Type B pancreatic cell (in vitro differentiated cells): Measurements from ENCODE around the gene CHID1. TPM values are rescaled to one million over a fixed set of nuclear protein-coding genes. Genes with fewer than 3 reads are reported as not detected.

Source experiments
- DNase-seq: peaks from one replicate; pipeline ENCODE4 v3.0.0; 2021; ENCODE audit warnings: mixed read lengths; ENCODE audit not compliant: unreplicated experiment; ENCODE audit errors: extremely low spot score
- H3K27ac Mint-ChIP-seq: 2 replicates; pipeline ENCODE4 v1.8.0; 2021; ENCODE audit warnings: mild to moderate bottlenecking, mixed read lengths
- H3K27me3 Mint-ChIP-seq: 2 replicates; pipeline ENCODE4 v1.8.0; 2021; ENCODE audit warnings: mixed read lengths
- H3K36me3 Mint-ChIP-seq: 2 replicates; pipeline ENCODE4 v1.8.0; 2021; ENCODE audit warnings: mixed read lengths
- H3K4me1 Mint-ChIP-seq: one replicate; pipeline ENCODE4 v1.8.0; 2021; ENCODE audit warnings: mixed read lengths; ENCODE audit not compliant: unreplicated experiment
- H3K4me3 Mint-ChIP-seq: 2 replicates; pipeline ENCODE4 v1.8.0; 2021; ENCODE audit warnings: mild to moderate bottlenecking, mixed read lengths
- H3K9me3 Mint-ChIP-seq: 2 replicates; pipeline ENCODE4 v1.8.0; 2021; ENCODE audit warnings: mixed read lengths
- total RNA-seq: library from RNA; stranded (reverse); gene quantifications from 2 replicates; pipeline ENCODE4 v1.2.1, GENCODE V29; 2021; ENCODE audit warnings: low replicate concordance
- TF ChIP-seq, protein P1 (sequence below): fragments of 200-600 bp; sonication (generic); conservative IDR thresholded peaks from 2 replicates; pipeline ENCODE4 v1.5.0; 2021; ENCODE audit warnings: antibody characterized with exemption, mild to moderate bottlenecking

Gene CHID1
- total RNA-seq, 1 donor from 2014 or later = 98.9 TPM

- TF ChIP-seq, protein P1, sequence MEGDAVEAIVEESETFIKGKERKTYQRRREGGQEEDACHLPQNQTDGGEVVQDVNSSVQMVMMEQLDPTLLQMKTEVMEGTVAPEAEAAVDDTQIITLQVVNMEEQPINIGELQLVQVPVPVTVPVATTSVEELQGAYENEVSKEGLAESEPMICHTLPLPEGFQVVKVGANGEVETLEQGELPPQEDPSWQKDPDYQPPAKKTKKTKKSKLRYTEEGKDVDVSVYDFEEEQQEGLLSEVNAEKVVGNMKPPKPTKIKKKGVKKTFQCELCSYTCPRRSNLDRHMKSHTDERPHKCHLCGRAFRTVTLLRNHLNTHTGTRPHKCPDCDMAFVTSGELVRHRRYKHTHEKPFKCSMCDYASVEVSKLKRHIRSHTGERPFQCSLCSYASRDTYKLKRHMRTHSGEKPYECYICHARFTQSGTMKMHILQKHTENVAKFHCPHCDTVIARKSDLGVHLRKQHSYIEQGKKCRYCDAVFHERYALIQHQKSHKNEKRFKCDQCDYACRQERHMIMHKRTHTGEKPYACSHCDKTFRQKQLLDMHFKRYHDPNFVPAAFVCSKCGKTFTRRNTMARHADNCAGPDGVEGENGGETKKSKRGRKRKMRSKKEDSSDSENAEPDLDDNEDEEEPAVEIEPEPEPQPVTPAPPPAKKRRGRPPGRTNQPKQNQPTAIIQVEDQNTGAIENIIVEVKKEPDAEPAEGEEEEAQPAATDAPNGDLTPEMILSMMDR = no peak
- no peaks in the 10 kb centered on the region for H3K27me3 Mint-ChIP-seq
- peak overlapping the region; percentile 96 for H3K27ac Mint-ChIP-seq
- H3K36me3 Mint-ChIP-seq = peaks cover 12% of the 10 kb centered on the region
- H3K9me3 Mint-ChIP-seq = no peaks in the 10 kb centered on the region
- H3K4me1 Mint-ChIP-seq = peaks cover 52% of the 10 kb centered on the region
- no peak for DNase-seq
- peak overlapping the region; percentile 73 for H3K4me3 Mint-ChIP-seq
Measured at GRCh38 chr11:955154-956063, 44.8 kb upstream of the CHID1 start.

DNA sequence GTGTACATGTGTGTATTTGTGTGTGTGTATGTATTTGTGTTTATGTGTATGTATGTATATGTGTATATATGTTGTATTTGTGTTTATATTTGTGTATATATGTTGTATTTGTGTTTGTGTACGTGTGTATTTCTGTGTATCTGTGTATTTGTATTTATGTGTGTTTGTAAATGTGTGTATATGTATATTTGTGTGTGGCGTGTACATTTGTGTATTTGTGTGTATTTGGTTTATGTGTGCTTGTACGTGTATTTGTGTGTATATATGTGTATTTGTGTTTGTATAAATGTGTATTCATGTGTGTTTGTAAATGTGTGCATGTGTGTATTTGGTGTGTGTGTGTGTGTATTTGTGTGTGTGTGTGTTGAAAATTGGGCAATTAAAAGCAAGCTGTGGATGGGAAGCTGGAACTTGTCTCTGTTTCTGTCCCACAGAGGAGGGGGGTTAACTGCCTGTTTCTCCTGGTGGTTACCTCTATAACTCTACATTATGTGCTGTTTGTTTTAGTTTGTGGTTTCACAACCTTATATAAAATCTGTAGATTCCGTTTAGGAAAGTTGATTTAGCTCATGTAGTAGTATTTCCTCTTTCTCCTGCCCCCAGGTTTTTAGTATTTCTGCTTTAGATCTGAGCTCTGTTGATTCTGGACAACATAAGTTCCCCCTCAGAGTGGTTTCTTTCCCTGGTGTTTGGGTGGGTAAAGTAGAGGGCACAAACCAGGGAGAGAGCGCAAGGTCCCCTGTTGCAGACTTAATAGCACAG is 44.0 kb upstream of the CHID1 start:
- H3K4me1 Mint-ChIP-seq = peaks cover 52% of the 10 kb centered on the region
- H3K27me3 Mint-ChIP-seq = no peaks in the 10 kb centered on the region
- H3K9me3 Mint-ChIP-seq = no peaks in the 10 kb centered on the region
- no peak for DNase-seq
- TF ChIP-seq, protein P1 = no peak
- H3K4me3 Mint-ChIP-seq = peak overlapping the region; percentile 73
- peaks cover 16% of the 10 kb centered on the region for H3K36me3 Mint-ChIP-seq
- H3K27ac Mint-ChIP-seq = peak overlapping the region; percentile 96

- peak overlapping the region; percentile 3 for H3K4me3 Mint-ChIP-seq
- H3K36me3 Mint-ChIP-seq = peaks cover 12% of the 10 kb centered on the region
- no peaks in the 10 kb centered on the region for H3K9me3 Mint-ChIP-seq
- DNase-seq = no peak
- H3K27ac Mint-ChIP-seq = no peak overlapping the region
- TF ChIP-seq, protein P1 = no peak
- H3K27me3 Mint-ChIP-seq = no peaks in the 10 kb centered on the region
- peaks cover 48% of the 10 kb centered on the region for H3K4me1 Mint-ChIP-seq
Measured at GRCh38 chr11:953512-953911, 42.9 kb upstream of the CHID1 start.

DNA sequence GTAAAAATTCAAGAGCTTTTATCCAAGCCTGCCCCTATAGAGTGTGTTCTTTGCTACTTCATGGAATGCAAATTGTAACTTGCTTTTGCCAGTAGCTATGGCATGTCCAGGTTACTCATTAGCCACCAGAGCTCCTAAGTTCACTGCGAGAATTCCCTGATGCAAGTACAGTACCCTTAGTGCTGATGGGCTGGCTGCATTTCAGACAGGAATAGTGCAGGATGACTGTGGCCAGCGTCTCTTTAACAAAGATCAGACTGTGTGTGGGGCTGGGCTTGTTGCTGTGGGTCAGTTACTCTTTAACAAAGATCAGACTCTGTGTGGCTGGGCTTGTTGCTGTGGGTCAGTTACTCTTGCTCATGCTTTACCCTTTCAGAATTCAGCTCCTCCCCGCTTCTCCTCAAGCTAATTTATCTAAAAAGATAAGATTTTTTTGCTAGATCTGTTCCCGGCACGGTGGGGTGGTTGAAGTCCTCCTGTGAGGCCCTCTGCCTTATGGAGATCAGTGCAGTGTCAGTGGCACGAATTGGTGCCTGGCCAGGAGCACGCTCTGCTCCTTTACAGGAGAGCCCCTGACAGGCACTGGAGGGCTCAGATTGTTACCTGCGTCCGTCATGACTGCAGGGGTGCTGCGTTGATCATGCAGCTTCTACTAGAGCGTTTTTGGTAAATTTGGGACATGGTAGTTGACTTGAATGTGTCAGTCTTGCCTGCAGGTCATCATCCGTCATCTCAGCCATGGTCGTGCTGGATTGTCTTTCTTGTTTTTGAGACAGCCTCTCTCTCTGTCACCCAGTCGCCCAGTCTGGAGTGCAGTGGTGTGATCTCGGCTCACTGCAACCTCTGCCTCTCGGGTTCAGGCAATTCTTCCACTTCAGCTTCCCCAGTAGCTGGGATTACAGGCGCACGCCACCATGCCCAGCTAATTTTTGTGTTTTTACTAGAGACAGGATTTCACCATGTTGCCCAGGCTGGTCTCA is 42.1 kb upstream of the CHID1 start:
- H3K36me3 Mint-ChIP-seq = peaks cover 17% of the 10 kb centered on the region
- H3K4me3 Mint-ChIP-seq = peak overlapping the region; percentile 79
- peaks cover 43% of the 10 kb centered on the region for H3K4me1 Mint-ChIP-seq
- TF ChIP-seq, protein P1 = no peak
- DNase-seq = no peak
- H3K27me3 Mint-ChIP-seq = no peaks in the 10 kb centered on the region
- no peaks in the 10 kb centered on the region for H3K9me3 Mint-ChIP-seq
- peak overlapping the region; percentile 79 for H3K27ac Mint-ChIP-seq

DNA sequence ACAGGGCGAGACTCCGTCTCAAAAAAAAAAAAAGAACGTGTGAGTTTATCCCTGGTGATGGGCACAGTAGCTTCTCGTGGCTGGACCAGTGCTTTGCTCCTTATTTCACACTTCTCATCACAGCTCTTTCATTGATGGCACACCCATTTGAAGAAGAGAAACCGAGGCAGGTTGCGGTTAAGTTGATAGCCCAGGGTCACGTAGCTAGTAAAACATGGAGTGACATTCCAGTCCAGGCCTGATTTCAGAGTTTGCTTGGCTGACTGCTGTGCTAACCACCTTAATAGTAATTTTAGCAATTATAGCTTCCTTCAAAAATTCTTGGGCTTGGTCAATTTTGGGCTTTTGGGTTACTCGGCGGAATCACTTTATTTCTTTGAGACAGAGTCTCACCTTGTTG is 40.9 kb upstream of the CHID1 start:
- DNase-seq = no peak
- Mint-ChIP-seq H3K27ac (peak overlapping the region; percentile 79), H3K4me1 (peaks cover 32% of the 10 kb centered on the region), H3K27me3 (no peaks in the 10 kb centered on the region), H3K9me3 (no peaks in the 10 kb centered on the region), H3K36me3 (peaks cover 18% of the 10 kb centered on the region), H3K4me3 (no peak overlapping the region)
- TF ChIP-seq, protein P1 = no peak
